HEK293 (cell line): ENCODE results near the gene NBPF6.
"Not testable (repeated sequence)": the region's sequence is repeated elsewhere in the genome, so short reads cannot be mapped to it uniquely, and the experiment has no call there.

ENCODE experiments used
- FEZF1 ChIP-seq: fragments of 450-650 bp; formaldehyde crosslinking; IDR thresholded peaks from 2 replicates; pipeline ENCODE4 v1.5.1; 2016; ENCODE audit warnings: missing biosample characterization, missing genetic modification characterization
- KLF10 ChIP-seq: fragments of 450-650 bp; IDR thresholded peaks from 2 replicates; pipeline ENCODE4 v1.5.1; 2018; ENCODE audit warnings: missing biosample characterization, mild to moderate bottlenecking, missing genetic modification characterization
- KLF16 ChIP-seq: fragments of 450-650 bp; formaldehyde crosslinking; IDR thresholded peaks from 2 replicates; pipeline ENCODE4 v1.5.1; 2017; ENCODE audit warnings: missing biosample characterization, missing genetic modification characterization
- REST ChIP-seq: fragments of 450-650 bp; formaldehyde crosslinking; IDR thresholded peaks from 2 replicates; pipeline ENCODE4 v1.5.1; 2016; ENCODE audit warnings: missing biosample characterization, missing genetic modification characterization
- ZEB2 ChIP-seq: fragments of 450-650 bp; formaldehyde crosslinking; IDR thresholded peaks from 2 replicates; pipeline ENCODE4 v1.5.1; 2016; ENCODE audit warnings: missing biosample characterization, missing genetic modification characterization
- ZIC2 ChIP-seq: fragments of 450-650 bp; formaldehyde crosslinking; IDR thresholded peaks from 2 replicates; pipeline ENCODE4 v1.5.1; 2016; ENCODE audit warnings: missing biosample characterization, missing genetic modification characterization
- ZNF155 ChIP-seq: fragments of 450-650 bp; formaldehyde crosslinking; IDR thresholded peaks from 2 replicates; pipeline ENCODE4 v1.5.1; 2016; ENCODE audit warnings: missing biosample characterization, missing genetic modification characterization
- ZNF174 ChIP-seq: fragments of 450-650 bp; formaldehyde crosslinking; IDR thresholded peaks from 2 replicates; pipeline ENCODE4 v1.5.0; 2017; ENCODE audit warnings: missing biosample characterization, mild to moderate bottlenecking, missing genetic modification characterization
- ZNF324 ChIP-seq: fragments of 450-650 bp; formaldehyde crosslinking; IDR thresholded peaks from 2 replicates; pipeline ENCODE4 v1.5.1; 2016; ENCODE audit warnings: missing biosample characterization, missing genetic modification characterization
- TF ChIP-seq, protein P1 (sequence below): fragments of 450-650 bp; formaldehyde crosslinking; IDR thresholded peaks from 2 replicates; pipeline ENCODE4 v1.5.1; 2016; ENCODE audit warnings: missing biosample characterization, missing genetic modification characterization
- TF ChIP-seq, protein P2 (sequence below): fragments of 450-650 bp; formaldehyde crosslinking; IDR thresholded peaks from 2 replicates; pipeline ENCODE4 v1.5.1; 2016; ENCODE audit warnings: missing biosample characterization, missing genetic modification characterization, low read depth
- TF ChIP-seq, protein P3 (sequence below): fragments of 450-650 bp; formaldehyde crosslinking; IDR thresholded peaks from 2 replicates; pipeline ENCODE4 v1.5.1; 2016; ENCODE audit warnings: missing biosample characterization, missing genetic modification characterization
- TF ChIP-seq, protein P4 (sequence below): fragments of 450-650 bp; formaldehyde crosslinking; IDR thresholded peaks from 2 replicates; pipeline ENCODE4 v1.5.1; 2016; ENCODE audit warnings: missing biosample characterization, missing genetic modification characterization

GRCh38 chr1:108486707-108487106 is 36.6 kb downstream of the NBPF6 start:
- TF ChIP-seq, protein P1, sequence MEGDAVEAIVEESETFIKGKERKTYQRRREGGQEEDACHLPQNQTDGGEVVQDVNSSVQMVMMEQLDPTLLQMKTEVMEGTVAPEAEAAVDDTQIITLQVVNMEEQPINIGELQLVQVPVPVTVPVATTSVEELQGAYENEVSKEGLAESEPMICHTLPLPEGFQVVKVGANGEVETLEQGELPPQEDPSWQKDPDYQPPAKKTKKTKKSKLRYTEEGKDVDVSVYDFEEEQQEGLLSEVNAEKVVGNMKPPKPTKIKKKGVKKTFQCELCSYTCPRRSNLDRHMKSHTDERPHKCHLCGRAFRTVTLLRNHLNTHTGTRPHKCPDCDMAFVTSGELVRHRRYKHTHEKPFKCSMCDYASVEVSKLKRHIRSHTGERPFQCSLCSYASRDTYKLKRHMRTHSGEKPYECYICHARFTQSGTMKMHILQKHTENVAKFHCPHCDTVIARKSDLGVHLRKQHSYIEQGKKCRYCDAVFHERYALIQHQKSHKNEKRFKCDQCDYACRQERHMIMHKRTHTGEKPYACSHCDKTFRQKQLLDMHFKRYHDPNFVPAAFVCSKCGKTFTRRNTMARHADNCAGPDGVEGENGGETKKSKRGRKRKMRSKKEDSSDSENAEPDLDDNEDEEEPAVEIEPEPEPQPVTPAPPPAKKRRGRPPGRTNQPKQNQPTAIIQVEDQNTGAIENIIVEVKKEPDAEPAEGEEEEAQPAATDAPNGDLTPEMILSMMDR (tag by site-specific recombination), result not testable (repeated sequence)
- TF ChIP-seq ZNF155 (tag by site-specific recombination); ZNF324 (tag by site-specific recombination); ZEB2; REST; KLF10 (tag by site-specific recombination); ZNF174 (tag by site-specific recombination); FEZF1 (tag by site-specific recombination); ZIC2 (tag by site-specific recombination); KLF16: not testable (repeated sequence)
- TF ChIP-seq, protein P2, sequence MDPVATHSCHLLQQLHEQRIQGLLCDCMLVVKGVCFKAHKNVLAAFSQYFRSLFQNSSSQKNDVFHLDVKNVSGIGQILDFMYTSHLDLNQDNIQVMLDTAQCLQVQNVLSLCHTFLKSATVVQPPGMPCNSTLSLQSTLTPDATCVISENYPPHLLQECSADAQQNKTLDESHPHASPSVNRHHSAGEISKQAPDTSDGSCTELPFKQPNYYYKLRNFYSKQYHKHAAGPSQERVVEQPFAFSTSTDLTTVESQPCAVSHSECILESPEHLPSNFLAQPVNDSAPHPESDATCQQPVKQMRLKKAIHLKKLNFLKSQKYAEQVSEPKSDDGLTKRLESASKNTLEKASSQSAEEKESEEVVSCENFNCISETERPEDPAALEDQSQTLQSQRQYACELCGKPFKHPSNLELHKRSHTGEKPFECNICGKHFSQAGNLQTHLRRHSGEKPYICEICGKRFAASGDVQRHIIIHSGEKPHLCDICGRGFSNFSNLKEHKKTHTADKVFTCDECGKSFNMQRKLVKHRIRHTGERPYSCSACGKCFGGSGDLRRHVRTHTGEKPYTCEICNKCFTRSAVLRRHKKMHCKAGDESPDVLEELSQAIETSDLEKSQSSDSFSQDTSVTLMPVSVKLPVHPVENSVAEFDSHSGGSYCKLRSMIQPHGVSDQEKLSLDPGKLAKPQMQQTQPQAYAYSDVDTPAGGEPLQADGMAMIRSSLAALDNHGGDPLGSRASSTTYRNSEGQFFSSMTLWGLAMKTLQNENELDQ (tag by site-specific recombination), result not testable (repeated sequence)
- TF ChIP-seq, protein P3, sequence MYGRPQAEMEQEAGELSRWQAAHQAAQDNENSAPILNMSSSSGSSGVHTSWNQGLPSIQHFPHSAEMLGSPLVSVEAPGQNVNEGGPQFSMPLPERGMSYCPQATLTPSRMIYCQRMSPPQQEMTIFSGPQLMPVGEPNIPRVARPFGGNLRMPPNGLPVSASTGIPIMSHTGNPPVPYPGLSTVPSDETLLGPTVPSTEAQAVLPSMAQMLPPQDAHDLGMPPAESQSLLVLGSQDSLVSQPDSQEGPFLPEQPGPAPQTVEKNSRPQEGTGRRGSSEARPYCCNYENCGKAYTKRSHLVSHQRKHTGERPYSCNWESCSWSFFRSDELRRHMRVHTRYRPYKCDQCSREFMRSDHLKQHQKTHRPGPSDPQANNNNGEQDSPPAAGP (tag by site-specific recombination), result not testable (repeated sequence)
- TF ChIP-seq, protein P4, sequence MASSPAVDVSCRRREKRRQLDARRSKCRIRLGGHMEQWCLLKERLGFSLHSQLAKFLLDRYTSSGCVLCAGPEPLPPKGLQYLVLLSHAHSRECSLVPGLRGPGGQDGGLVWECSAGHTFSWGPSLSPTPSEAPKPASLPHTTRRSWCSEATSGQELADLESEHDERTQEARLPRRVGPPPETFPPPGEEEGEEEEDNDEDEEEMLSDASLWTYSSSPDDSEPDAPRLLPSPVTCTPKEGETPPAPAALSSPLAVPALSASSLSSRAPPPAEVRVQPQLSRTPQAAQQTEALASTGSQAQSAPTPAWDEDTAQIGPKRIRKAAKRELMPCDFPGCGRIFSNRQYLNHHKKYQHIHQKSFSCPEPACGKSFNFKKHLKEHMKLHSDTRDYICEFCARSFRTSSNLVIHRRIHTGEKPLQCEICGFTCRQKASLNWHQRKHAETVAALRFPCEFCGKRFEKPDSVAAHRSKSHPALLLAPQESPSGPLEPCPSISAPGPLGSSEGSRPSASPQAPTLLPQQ (tag by site-specific recombination), result not testable (repeated sequence)
